ENCODE results near the gene PUS3. TPM values are rescaled to one million over a fixed set of nuclear protein-coding genes. Genes with fewer than 3 reads are reported as not detected.
"Not testable (repeated sequence)": the region's sequence is repeated elsewhere in the genome, so short reads cannot be mapped to it uniquely, and the experiment has no call there.

PUS3 gene
- total RNA-seq, 1 donor from 2014 or later: 13.1 TPM

- DNase-seq (ENCODE audit: low spot score): no peak
- Mint-ChIP-seq H3K36me3 (ENCODE audit: low read depth, unreplicated experiment) (peaks cover 4% of the 10 kb centered on the region), H3K27me3 (ENCODE audit: unreplicated experiment) (no peaks in the 10 kb centered on the region), H3K4me3 (ENCODE audit: unreplicated experiment) (no peak overlapping the region), H3K9me3 (ENCODE audit: unreplicated experiment) (no peaks in the 10 kb centered on the region), H3K27ac (ENCODE audit: unreplicated experiment) (no peak overlapping the region), H3K4me1 (ENCODE audit: unreplicated experiment) (no peaks in the 10 kb centered on the region)
- no peak for TF ChIP-seq CTCF (IDR thresholded peaks at IDR 0.05; ENCODE audit: unreplicated experiment)
Measured at GRCh38 chr11:125872138-125872491, 30.9 kb downstream of the PUS3 start.

- Mint-ChIP-seq H3K4me3 (ENCODE audit: unreplicated experiment) (no peak overlapping the region), H3K9me3 (ENCODE audit: unreplicated experiment) (no peaks in the 10 kb centered on the region), H3K27ac (ENCODE audit: unreplicated experiment) (no peak overlapping the region), H3K4me1 (ENCODE audit: unreplicated experiment) (no peaks in the 10 kb centered on the region), H3K27me3 (ENCODE audit: unreplicated experiment) (no peaks in the 10 kb centered on the region), H3K36me3 (ENCODE audit: low read depth, unreplicated experiment) (peaks cover 4% of the 10 kb centered on the region)
- peak; percentile 48 for TF ChIP-seq CTCF (IDR thresholded peaks at IDR 0.05; ENCODE audit: unreplicated experiment)
- DNase-seq (ENCODE audit: low spot score): peak; percentile 56
Measured at GRCh38 chr11:125871391-125872137, 31.4 kb downstream of the PUS3 start.

GRCh38 chr11:125869521-125869920 is 33.5 kb downstream of the PUS3 start:
- Mint-ChIP-seq H3K9me3 (ENCODE audit: unreplicated experiment) (no peaks in the 10 kb centered on the region), H3K27me3 (ENCODE audit: unreplicated experiment) (peaks cover 3% of the 10 kb centered on the region), H3K27ac (ENCODE audit: unreplicated experiment) (no peak overlapping the region), H3K4me3 (ENCODE audit: unreplicated experiment) (no peak overlapping the region), H3K4me1 (ENCODE audit: unreplicated experiment) (no peaks in the 10 kb centered on the region), H3K36me3 (ENCODE audit: low read depth, unreplicated experiment) (peaks cover 4% of the 10 kb centered on the region)
- no peak for DNase-seq (ENCODE audit: low spot score)
- no peak for TF ChIP-seq CTCF (IDR thresholded peaks at IDR 0.05; ENCODE audit: unreplicated experiment)

GRCh38 chr11:125865354-125865753 is 37.7 kb downstream of the PUS3 start:
- H3K27ac Mint-ChIP-seq (ENCODE audit: unreplicated experiment); H3K36me3 Mint-ChIP-seq (ENCODE audit: low read depth, unreplicated experiment); H3K27me3 Mint-ChIP-seq (ENCODE audit: unreplicated experiment); H3K4me3 Mint-ChIP-seq (ENCODE audit: unreplicated experiment); DNase-seq (ENCODE audit: low spot score); H3K4me1 Mint-ChIP-seq (ENCODE audit: unreplicated experiment); H3K9me3 Mint-ChIP-seq (ENCODE audit: unreplicated experiment): not testable (repeated sequence)

- H3K27me3 Mint-ChIP-seq (ENCODE audit: unreplicated experiment); H3K36me3 Mint-ChIP-seq (ENCODE audit: low read depth, unreplicated experiment); H3K4me3 Mint-ChIP-seq (ENCODE audit: unreplicated experiment); H3K9me3 Mint-ChIP-seq (ENCODE audit: unreplicated experiment); H3K4me1 Mint-ChIP-seq (ENCODE audit: unreplicated experiment); DNase-seq (ENCODE audit: low spot score); H3K27ac Mint-ChIP-seq (ENCODE audit: unreplicated experiment): not testable (repeated sequence)
Measured at GRCh38 chr11:125862786-125863185, 40.2 kb downstream of the PUS3 start.

GRCh38 chr11:125857670-125858069 is 45.3 kb downstream of the PUS3 start:
- H3K27ac Mint-ChIP-seq (ENCODE audit: unreplicated experiment); H3K4me1 Mint-ChIP-seq (ENCODE audit: unreplicated experiment); DNase-seq (ENCODE audit: low spot score); H3K4me3 Mint-ChIP-seq (ENCODE audit: unreplicated experiment); H3K36me3 Mint-ChIP-seq (ENCODE audit: low read depth, unreplicated experiment); H3K9me3 Mint-ChIP-seq (ENCODE audit: unreplicated experiment); H3K27me3 Mint-ChIP-seq (ENCODE audit: unreplicated experiment): not testable (repeated sequence)

Data from endothelial cell (in vitro differentiated cells).